K562 treated with DMSO at 1 percent for 4 hours (cell line): Measurements from ENCODE around the gene OTOGL. TPM values are rescaled to one million over a fixed set of nuclear protein-coding genes. Genes with fewer than 3 reads are reported as not detected.

Experiments used
- total RNA-seq: library from RNA; unstranded; fragments of 300-600 nt; gene quantifications from 2 replicates; pipeline ENCODE4 v1.2.3, GENCODE V29; 2022; ENCODE audit not compliant: insufficient read depth

OTOGL gene
- total RNA-seq, result not detected in 2 replicates

DNA sequence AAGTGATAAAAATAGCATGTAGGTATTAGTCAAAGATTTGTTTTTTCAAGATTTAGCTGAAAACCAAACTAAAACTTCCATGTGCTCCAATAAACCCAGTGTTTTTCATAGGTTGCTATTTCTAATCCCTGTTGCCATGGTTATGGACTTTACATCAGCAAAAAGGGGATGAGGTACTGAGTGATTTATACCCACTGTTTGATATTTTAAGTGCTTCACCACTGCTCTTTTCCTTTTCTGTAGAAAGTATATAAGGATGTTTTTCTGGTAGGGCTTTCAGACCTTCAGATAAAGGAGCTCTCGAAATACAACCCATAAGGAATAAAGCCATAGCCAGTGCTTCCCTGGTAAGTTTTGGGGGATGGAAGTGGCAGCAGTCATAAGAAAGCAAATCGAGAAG is at the start of gene OTOGL:
TSS of gene OTOGL (plus strand) at position 279 of the 400 bp plus-strand sequence. CDS start 109,895 bp downstream, outside the sequence.

Other genes with a start within 250 kb of the OTOGL start
- gene PPP1R12A, start 164.4 kb upstream of the OTOGL start, total RNA-seq, result 20.9 and 26.0 TPM in 2 replicates